GM12878 (cell line): ENCODE results near the gene CERK. TPM values are rescaled to one million over a fixed set of nuclear protein-coding genes. Genes with fewer than 3 reads are reported as not detected.
"Not testable (repeated sequence)": the region's sequence is repeated elsewhere in the genome, so short reads cannot be mapped to it uniquely, and the experiment has no call there.

ENCODE experiments used
- ATAC-seq: fragments of 200-7000 bp; cut with Tn5 transposase; 3 replicates; pipeline ENCODE4 v1.9.1; 2020; ENCODE audit warnings: mild to moderate bottlenecking, moderate library complexity
- BruUV-seq: library from RNA; stranded (reverse); fragments of 400-500 nt; replicated peaks from 2 replicates; lab custom pipeline; 2021; lab: Mats Ljungman, UMichigan
- CTCF ChIA-PET: fragments of 300-600 bp; sonication (Branson Sonifier 250); formaldehyde crosslinking; extraction: SDS; loops from one replicate; lab custom pipeline; 2021; ENCODE audit warnings: inconsistent platforms; lab: Yijun Ruan, JAX
- POLR2A ChIA-PET: fragments of 350-600 bp; formaldehyde crosslinking; extraction: SDS; loops from one replicate; lab custom pipeline; 2021; ENCODE audit warnings: inconsistent platforms; lab: Charles Lee
- RAD21 ChIA-PET: fragments of 300-600 bp; sonication (Branson Sonifier 250); formaldehyde crosslinking; loops from one replicate; lab custom pipeline; 2023; ENCODE audit warnings: antibody characterized with exemption; ENCODE audit not compliant: unreplicated experiment; lab: Charles Lee
- SMC1A ChIA-PET: fragments of 300-600 bp; sonication (Branson Sonifier 250); formaldehyde crosslinking; loops from one replicate; lab custom pipeline; 2023; ENCODE audit not compliant: unreplicated experiment, uncharacterized antibody; lab: Charles Lee
- DNase-seq: peaks from one replicate; pipeline ENCODE4 v3.0.0-alpha.2; 2011; ENCODE audit warnings: low read depth, low spot score
- FAIRE-seq: peaks from 3 replicates; lab custom pipeline; 2011; peaks lifted over from hg19 to GRCh38; lab: Jason Lieb, UNC
- H2AFZ ChIP-seq: 2 replicates; pipeline ENCODE4 v1.6.0; 2011; ENCODE audit warnings: low read depth, low read length, control low read depth; ENCODE audit not compliant: control insufficient read depth
- H3K27ac ChIP-seq: 2 replicates; pipeline ENCODE4 v1.5.1; 2011; ENCODE audit warnings: control low read depth; ENCODE audit not compliant: control insufficient read depth, insufficient read depth
- H3K27me3 ChIP-seq, 2 experiments: replicated peaks in 1 of 2; 2 replicates each; pipeline versions ENCODE4 v1.6.0 to v1.6.1; 2011; ENCODE audit warnings: low read length in 1 of 2; ENCODE audit not compliant: control insufficient read depth in 2 of 2, insufficient read depth in 2 of 2
- H3K36me3 ChIP-seq, 2 experiments: 2 replicates each; pipeline ENCODE4 v1.5.1; 2011; ENCODE audit warnings: low read length in 1 of 2; ENCODE audit not compliant: control insufficient read depth in 2 of 2, insufficient read depth in 2 of 2
- H3K4me1 ChIP-seq: 2 replicates; pipeline ENCODE4 v1.6.1; 2011; ENCODE audit warnings: mild to moderate bottlenecking, low read length, moderate library complexity, mixed read lengths; ENCODE audit not compliant: control insufficient read depth, insufficient read depth
- H3K4me2 ChIP-seq: 2 replicates; pipeline ENCODE4 v1.6.0; 2011; ENCODE audit warnings: control low read depth; ENCODE audit not compliant: control insufficient read depth, insufficient read depth
- H3K4me3 ChIP-seq: fragments of 200-600 bp; sonication (generic); 2 replicates; pipeline ENCODE4 v1.5.1; 2016
- H3K79me2 ChIP-seq: 2 replicates; pipeline ENCODE4 v1.6.0; 2011; ENCODE audit warnings: low read length; ENCODE audit not compliant: control insufficient read depth, insufficient read depth
- H3K9ac ChIP-seq: 2 replicates; pipeline ENCODE4 v1.8.0; 2011; ENCODE audit warnings: low read length, control low read depth, mixed read lengths; ENCODE audit not compliant: control insufficient read depth, insufficient read depth
- H3K9me3 ChIP-seq: replicated peaks from 3 replicates; pipeline ENCODE4 v1.5.1; 2011; ENCODE audit warnings: mild to moderate bottlenecking, low read length; ENCODE audit not compliant: control insufficient read depth, insufficient read depth
- H4K20me1 ChIP-seq: 2 replicates; pipeline ENCODE4 v1.6.0; 2011; ENCODE audit not compliant: control insufficient read depth, insufficient read depth
- HCFC1 ChIP-seq: fragments of 150-350 bp; IDR thresholded peaks from 2 replicates; pipeline ENCODE4 v1.6.1; 2014; ENCODE audit warnings: low read length
- KLF5 ChIP-seq: fragments of 450-650 bp; IDR thresholded peaks from 2 replicates; pipeline ENCODE4 v1.6.1; 2014; ENCODE audit warnings: mild to moderate bottlenecking; ENCODE audit not compliant: partially characterized antibody
- MAX ChIP-seq: IDR thresholded peaks from 2 replicates; pipeline ENCODE4 v1.6.1; 2012; ENCODE audit warnings: low read depth, low read length, improper control_type of control experiment
- NFIC ChIP-seq: IDR thresholded peaks from 2 replicates; pipeline ENCODE4 v1.6.1; 2012; ENCODE audit warnings: low read depth, mild to moderate bottlenecking, inconsistent platforms, low read length, moderate library complexity
- NFYA ChIP-seq: IDR thresholded peaks from 2 replicates; pipeline ENCODE4 v1.6.1; 2011; ENCODE audit warnings: low read depth, mild to moderate bottlenecking, low read length, improper control_type of control experiment, borderline replicate concordance
- PRDM15 ChIP-seq: fragments of 450-650 bp; formaldehyde crosslinking; IDR thresholded peaks from 2 replicates; pipeline ENCODE4 v1.4.0; 2020; ENCODE audit warnings: mild to moderate bottlenecking, moderate library complexity
- SIN3A ChIP-seq: IDR thresholded peaks from 2 replicates; pipeline ENCODE4 v1.6.1; 2012; ENCODE audit warnings: low read depth, low read length, improper control_type of control experiment
- SUPT20H ChIP-seq: IDR thresholded peaks from 2 replicates; pipeline ENCODE4 v1.6.1; 2011; ENCODE audit warnings: low read depth, mild to moderate bottlenecking, low read length, moderate library complexity, borderline replicate concordance; ENCODE audit not compliant: control insufficient read depth
- SUZ12 ChIP-seq: fragments of 200-600 bp; sonication (generic); IDR thresholded peaks from one replicate; pipeline ENCODE4 v1.6.1; 2018; ENCODE audit warnings: antibody characterized with exemption, mild to moderate bottlenecking; ENCODE audit not compliant: unreplicated experiment
- whole genome bisulfite sequencing: methylation state at CpG from one replicate; pipeline ENCODE4 v1.1.6; 2016; ENCODE audit warnings: low lambda C conversion rate; ENCODE audit not compliant: insufficient replicate concordance, insufficient coverage; ENCODE audit errors: missing lambda C conversion rate; 5-methylcytosine and 5-hydroxymethylcytosine counted together
- in situ Hi-C: fragments of 300-500 bp; cut with MboI; formaldehyde crosslinking; loops from 9 replicates; pipeline ENCODE4 v1.14.3; 2018; ENCODE audit warnings: mixed read lengths
- intact Hi-C: fragments of 100-400 bp; cut with micrococcal nuclease; formaldehyde crosslinking; loops from one replicate; pipeline ENCODE4 v1.14.2; 2022; ENCODE audit not compliant: unreplicated experiment
- polyA plus RNA-seq, 11 experiments: library from polyadenylated mRNA; depleted of rRNA in 4 of 11; unstranded in 6 of 11; stranded (reverse) in 5 of 11; fragments of >200 nt; fragmentation: Nextera tagmentation in 4 of 11; fragmentation: Illumina TruSeq in 1 of 11; extraction: Ambion mirVana in 4 of 11; extraction: Trizol in 1 of 11; gene quantifications; 1 replicate in 1 of 11; 2 replicates in 10 of 11; pipeline versions ENCODE4 v1.2.1 to v1.2.3, GENCODE V29; 2011 to 2016; ENCODE audit warnings: inconsistent platforms in 2 of 11, missing spikeins in 2 of 11, low read depth in 1 of 11
- total RNA-seq, 4 experiments: library from RNA; depleted of rRNA in 3 of 4; stranded (reverse); fragments of >200 nt in 3 of 4; fragmentation: Illumina TruSeq in 1 of 4; extraction: Trizol in 1 of 4; gene quantifications; 2 replicates each; pipeline versions ENCODE4 v1.2.1 to v1.2.3, GENCODE V29; 2013 to 2021

The CERK gene
- total and polyA plus RNA-seq, 10 of the 15 experiments (the other 5 are each of a cell fraction or from before 2014, with no cell fraction given) = 4.0 to 41.1 (median 30.2) TPM

GRCh38 chr22:46648225-46648820 is 89.7 kb downstream of the CERK start:
- intact Hi-C loops, H3K9me3 ChIP-seq, H3K4me1 ChIP-seq, H3K4me3 ChIP-seq, H3K27ac ChIP-seq, H3K27me3 ChIP-seq, CTCF ChIA-PET, RAD21 ChIA-PET, ATAC-seq, H3K4me2 ChIP-seq, FAIRE-seq, BruUV-seq, H3K9ac ChIP-seq, H2AFZ ChIP-seq, in situ Hi-C loops, SMC1A ChIA-PET, DNase-seq, POLR2A ChIA-PET, H4K20me1 ChIP-seq, H3K36me3 ChIP-seq, H3K79me2 ChIP-seq: not testable (repeated sequence)
- 41% methylated on average over 2 of the region's 2 CpGs for WGBS

GRCh38 chr22:46646531-46647215 is 91.4 kb downstream of the CERK start:
- Histone ChIP-seq H3K9ac (no peak overlapping the region), H3K9me3 (no peaks in the 10 kb centered on the region), H3K79me2 (no peaks in the 10 kb centered on the region; the same call in 1 of the 2 replicates), H3K27me3 (no peaks in the 10 kb centered on the region), H3K4me1 (no peaks in the 10 kb centered on the region), H3K27ac (no peak overlapping the region), H2AFZ (no peak overlapping the region), H3K4me2 (no peak overlapping the region), H4K20me1 (no peaks in the 10 kb centered on the region), H3K4me3 (no peak overlapping the region), H3K36me3 (peaks cover 0 to 2% of the 10 kb centered on the region in 2 experiments; a peak in 2 of 4 replicates)
- ATAC-seq (no peak), FAIRE-seq (no peak), DNase-seq (no peak)
- intact Hi-C loops = no loop called here
- CTCF ChIA-PET = no interaction called here
- SMC1A ChIA-PET = interaction anchor here (0.7 kb wide), 1 partner anchor 370 kb away, joined by 3 read pairs; no protein-coding TSS in a partner anchor
- BruUV-seq = no TSS peak
- POLR2A ChIA-PET = interaction anchor here (0.5 kb wide), 1 partner anchor 76 kb away, joined by 4 read pairs; no protein-coding TSS in a partner anchor
- WGBS = 65% methylated on average over 10 of the region's 10 CpGs
- in situ Hi-C loops = no loop called here
- RAD21 ChIA-PET = interaction anchor here (1.2 kb wide), 1 partner anchor 83 kb away, joined by 3 read pairs; no protein-coding TSS in a partner anchor
- TF ChIP-seq SUZ12 = no peak
- no peak for TF ChIP-seq NFYA
- TF ChIP-seq SUPT20H = no peak
- no peak for TF ChIP-seq MAX
- no peak for TF ChIP-seq PRDM15 (CRISPR knock-in tag)
- TF ChIP-seq HCFC1 = no peak
- no peak for TF ChIP-seq KLF5
- TF ChIP-seq SIN3A = no peak
- no peak for TF ChIP-seq NFIC
